Measurements from ENCODE around the gene TRAPPC3L. TPM values are rescaled to one million over a fixed set of nuclear protein-coding genes. Genes with fewer than 3 reads are reported as not detected.

Gene TRAPPC3L
- total and polyA plus RNA-seq, 12 donors = 0.03 to 0.26 (median 0.22) TPM; not detected in 4

DNA sequence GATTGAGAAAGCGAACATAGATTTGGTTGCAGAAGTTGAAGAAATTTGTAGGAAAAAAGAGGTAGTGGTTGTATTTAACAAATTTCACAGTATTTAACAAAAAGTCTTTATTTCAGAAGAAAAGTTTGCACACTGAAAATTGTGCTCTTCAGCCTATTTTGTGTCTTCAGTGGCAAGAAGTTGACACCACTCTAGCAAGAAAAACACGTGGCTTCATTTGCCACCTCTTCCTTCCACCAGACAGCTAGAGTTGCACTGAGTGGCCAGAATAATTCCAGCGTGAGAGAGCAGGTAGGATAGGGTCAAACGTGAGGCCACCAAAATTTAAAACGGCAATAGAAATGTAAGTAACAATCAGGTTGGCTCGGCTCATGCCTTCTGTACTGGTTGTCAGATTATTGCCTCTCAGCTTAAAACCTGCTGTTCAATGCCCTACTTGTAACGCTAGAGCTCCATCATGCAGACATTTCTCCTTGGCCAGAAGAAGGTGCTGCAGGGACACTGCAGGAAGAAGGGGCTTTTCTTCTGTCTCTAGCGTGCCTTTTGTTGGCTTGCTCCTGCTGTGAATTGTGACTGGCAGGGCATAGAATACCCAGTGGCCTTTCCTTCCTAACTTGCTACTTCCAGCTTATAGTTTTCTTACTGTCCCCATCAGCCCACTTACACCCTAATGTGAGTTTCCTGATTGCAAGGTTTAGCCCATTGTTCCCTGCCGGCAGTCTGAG lies 12.1 kb downstream of the TRAPPC3L start:
- ATAC-seq (no peak), DNase-seq (no peak)
- Histone ChIP-seq H3K27me3 (no peaks in the 10 kb centered on the region), H3K4me3 (no peak overlapping the region), H3K4me1 (peaks cover 0 to 24% (median 5%) of the 10 kb centered on the region in 9 donors), H3K36me3 (no peaks in the 10 kb centered on the region), H3K9me3 (no peaks in the 10 kb centered on the region), H3K27ac (no peak overlapping the region)
- no peak for TF ChIP-seq CTCF (IDR thresholded peaks at IDR 0.05)
- intact Hi-C loops (cut with DNase I) = loop anchor here (2.0 to 10.0 kb wide), 9 partner anchors 86 to 266 kb away; partner anchors contain the start of gene TSPYL1 (in 1 of the 10)
- 66 to 69% methylated on average over 9 of the region's 9 CpGs for WGBS, 2 donors

DNA sequence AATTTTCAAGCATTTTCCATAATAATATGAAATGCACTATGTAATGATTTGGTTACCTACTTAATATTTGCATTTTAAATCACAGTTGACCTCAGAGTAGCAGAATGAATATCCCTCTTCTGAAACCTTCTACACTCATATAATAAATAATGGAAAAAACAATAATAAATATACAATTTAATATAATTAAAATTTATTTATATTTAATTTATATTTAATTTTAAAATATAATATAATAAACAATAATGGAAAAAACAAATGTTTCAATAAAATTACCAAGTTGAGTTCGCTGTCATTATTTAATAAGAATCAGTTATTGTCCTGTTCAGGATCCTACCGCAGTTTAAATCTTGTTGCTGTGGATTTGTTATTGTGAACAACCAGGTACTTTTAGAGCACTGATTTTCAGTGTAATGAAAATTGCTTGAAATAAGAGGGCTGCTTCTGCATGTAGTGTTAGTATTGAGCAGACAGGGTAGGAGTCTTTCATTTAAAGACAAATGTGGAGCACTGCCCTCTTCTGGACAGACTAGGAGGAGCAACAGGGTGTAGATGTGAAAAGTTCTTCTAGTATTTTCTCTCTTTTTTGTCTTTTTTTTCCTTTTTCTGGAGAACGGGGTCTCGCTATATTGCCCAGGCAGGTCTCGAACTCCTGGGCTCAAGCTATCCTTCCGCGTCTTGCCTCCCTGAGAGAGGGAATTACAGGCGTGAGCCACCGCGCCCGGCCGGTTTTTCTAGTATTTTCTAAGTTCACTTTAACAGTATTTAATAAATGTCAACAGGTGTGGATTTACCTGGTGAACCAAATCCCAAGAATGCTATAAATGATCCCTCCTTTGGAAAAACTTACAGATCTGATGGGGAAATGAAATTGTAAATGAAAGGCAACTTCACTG lies 13.6 kb downstream of the TRAPPC3L start:
- peak; percentile 5 to 70 for DNase-seq
- no peak overlapping the region for H3K4me3 ChIP-seq
- 82 to 88% methylated on average over 12 of the region's 12 CpGs for WGBS, 2 donors
- no peaks in the 10 kb centered on the region for H3K9me3 ChIP-seq
- ATAC-seq = peak; percentile 81 to 92 (median 84)
- peak; percentile 54 to 91 (median 84) for TF ChIP-seq CTCF (IDR thresholded peaks at IDR 0.05)
- peaks cover 0 to 34% (median 7%) of the 10 kb centered on the region in 9 donors for H3K4me1 ChIP-seq
- no peak overlapping the region for H3K27ac ChIP-seq
- intact Hi-C loops (cut with DNase I) = loop anchor here (1.0 to 10.0 kb wide), 10 partner anchors 21 to 265 kb away; partner anchors contain the start of genes CALHM5 (in 1 of the 10) and TSPYL1 (in 1 of the 10)
- no peaks in the 10 kb centered on the region for H3K36me3 ChIP-seq
- no peaks in the 10 kb centered on the region for H3K27me3 ChIP-seq

- Histone ChIP-seq H3K4me1 (peaks cover 0 to 46% (median 8%) of the 10 kb centered on the region in 9 donors), H3K27ac (peak overlapping the region in 1 of 10 donors; percentile 26), H3K27me3 (no peaks in the 10 kb centered on the region), H3K4me3 (no peak overlapping the region), H3K36me3 (no peaks in the 10 kb centered on the region), H3K9me3 (no peaks in the 10 kb centered on the region)
- ATAC-seq (no peak), DNase-seq (no peak)
- WGBS, 2 donors = 89 to 90% methylated on average over 2 of the region's 2 CpGs
- no peak for TF ChIP-seq CTCF (IDR thresholded peaks at IDR 0.05)
- intact Hi-C loops (cut with DNase I) = loop anchor here in 9 of 10 donors (5.0 to 10.0 kb wide), 8 partner anchors 83 to 263 kb away; partner anchors contain the start of gene TSPYL1 (in 1 of the 9)
Measured at GRCh38 chr6:116530436-116530835, 15.0 kb downstream of the TRAPPC3L start.

All from heart right ventricle (tissue), 16 donors.